ENCODE data around the gene SPATC1L.

The SPATC1L gene

DNA sequence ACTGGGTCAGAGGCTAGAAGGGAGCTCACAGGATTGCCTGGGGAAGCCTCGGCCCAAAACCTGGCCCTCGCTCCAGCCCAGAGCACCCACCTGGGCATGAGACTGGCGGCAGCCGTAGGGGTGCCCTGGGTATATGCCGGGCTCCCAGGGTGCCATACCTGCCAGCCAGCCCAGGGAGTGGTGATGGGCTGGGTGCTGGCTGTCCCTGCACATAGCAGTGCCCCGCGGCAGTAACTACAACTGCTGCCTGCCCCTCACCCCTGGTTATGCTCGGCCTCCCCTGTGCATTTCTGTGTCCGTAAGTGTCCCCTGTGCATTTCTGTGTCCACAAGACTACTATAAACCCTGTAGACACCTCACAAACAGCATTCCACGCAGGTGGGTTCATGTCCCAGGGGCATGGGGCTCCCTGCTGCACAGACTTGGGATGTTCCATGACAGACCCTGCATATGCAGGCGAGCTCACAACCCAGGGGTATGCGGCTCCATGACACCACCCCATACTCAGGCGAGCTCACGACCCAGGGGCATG is 5.8 kb upstream of the SPATC1L start:
- no peaks in the 10 kb centered on the region for H3K27me3 ChIP-seq
- TF ChIP-seq, protein P1, sequence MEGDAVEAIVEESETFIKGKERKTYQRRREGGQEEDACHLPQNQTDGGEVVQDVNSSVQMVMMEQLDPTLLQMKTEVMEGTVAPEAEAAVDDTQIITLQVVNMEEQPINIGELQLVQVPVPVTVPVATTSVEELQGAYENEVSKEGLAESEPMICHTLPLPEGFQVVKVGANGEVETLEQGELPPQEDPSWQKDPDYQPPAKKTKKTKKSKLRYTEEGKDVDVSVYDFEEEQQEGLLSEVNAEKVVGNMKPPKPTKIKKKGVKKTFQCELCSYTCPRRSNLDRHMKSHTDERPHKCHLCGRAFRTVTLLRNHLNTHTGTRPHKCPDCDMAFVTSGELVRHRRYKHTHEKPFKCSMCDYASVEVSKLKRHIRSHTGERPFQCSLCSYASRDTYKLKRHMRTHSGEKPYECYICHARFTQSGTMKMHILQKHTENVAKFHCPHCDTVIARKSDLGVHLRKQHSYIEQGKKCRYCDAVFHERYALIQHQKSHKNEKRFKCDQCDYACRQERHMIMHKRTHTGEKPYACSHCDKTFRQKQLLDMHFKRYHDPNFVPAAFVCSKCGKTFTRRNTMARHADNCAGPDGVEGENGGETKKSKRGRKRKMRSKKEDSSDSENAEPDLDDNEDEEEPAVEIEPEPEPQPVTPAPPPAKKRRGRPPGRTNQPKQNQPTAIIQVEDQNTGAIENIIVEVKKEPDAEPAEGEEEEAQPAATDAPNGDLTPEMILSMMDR (IDR thresholded peaks at IDR 0.05; ENCODE audit: low read depth, low read length), result no peak
- H3K4me3 ChIP-seq (ENCODE audit: low read depth, low read length), result no peak overlapping the region
- DNase-seq, result no peak
- no peaks in the 10 kb centered on the region for H3K9me3 ChIP-seq
- H3K4me1 ChIP-seq, result peaks cover 21% of the 10 kb centered on the region
- H3K36me3 ChIP-seq, result peaks cover 17% of the 10 kb centered on the region

DNA sequence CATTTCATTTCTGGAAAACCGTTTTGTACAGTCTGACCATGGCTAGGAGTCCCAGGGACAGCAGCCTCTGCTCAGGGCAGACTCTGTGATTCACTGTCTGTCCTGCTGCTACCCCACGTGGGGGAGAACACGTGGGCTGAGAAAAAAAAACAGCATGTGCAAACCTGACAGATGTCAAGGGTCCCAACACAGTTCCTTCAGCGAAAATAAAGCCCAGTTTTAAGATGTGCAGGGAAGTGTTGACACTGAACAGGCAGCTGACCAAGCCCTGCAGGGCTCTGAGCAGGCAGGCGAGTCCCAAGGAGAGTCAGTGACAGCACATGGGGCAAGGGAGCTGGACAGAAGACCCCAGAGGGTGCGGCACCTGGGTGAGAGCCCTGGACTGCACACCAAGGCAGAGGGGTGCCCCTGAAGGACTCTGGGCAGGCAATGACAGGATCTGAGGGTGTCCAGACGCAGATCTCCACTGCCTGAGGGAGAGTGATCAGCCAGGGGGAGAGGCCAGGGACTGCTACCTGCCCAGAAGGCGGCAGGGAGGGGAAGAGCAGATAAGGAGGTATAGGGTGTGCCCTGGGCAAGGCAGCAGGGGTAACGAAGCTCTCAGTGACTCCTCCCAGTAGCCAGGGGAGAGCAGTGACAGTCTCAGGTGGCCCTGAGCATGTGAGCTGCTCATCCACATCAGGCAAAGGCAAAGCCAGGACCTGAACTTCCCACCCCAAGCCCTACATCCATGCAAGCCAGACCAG is 5.1 kb upstream of the SPATC1L start:
- Histone ChIP-seq H3K36me3 (peaks cover 13% of the 10 kb centered on the region), H3K9me3 (no peaks in the 10 kb centered on the region), H3K4me1 (peaks cover 21% of the 10 kb centered on the region), H3K4me3 (ENCODE audit: low read depth, low read length) (no peak overlapping the region), H3K27me3 (no peaks in the 10 kb centered on the region)
- TF ChIP-seq, protein P1 (IDR thresholded peaks at IDR 0.05; ENCODE audit: low read depth, low read length), result no peak
- DNase-seq, result no peak

DNA sequence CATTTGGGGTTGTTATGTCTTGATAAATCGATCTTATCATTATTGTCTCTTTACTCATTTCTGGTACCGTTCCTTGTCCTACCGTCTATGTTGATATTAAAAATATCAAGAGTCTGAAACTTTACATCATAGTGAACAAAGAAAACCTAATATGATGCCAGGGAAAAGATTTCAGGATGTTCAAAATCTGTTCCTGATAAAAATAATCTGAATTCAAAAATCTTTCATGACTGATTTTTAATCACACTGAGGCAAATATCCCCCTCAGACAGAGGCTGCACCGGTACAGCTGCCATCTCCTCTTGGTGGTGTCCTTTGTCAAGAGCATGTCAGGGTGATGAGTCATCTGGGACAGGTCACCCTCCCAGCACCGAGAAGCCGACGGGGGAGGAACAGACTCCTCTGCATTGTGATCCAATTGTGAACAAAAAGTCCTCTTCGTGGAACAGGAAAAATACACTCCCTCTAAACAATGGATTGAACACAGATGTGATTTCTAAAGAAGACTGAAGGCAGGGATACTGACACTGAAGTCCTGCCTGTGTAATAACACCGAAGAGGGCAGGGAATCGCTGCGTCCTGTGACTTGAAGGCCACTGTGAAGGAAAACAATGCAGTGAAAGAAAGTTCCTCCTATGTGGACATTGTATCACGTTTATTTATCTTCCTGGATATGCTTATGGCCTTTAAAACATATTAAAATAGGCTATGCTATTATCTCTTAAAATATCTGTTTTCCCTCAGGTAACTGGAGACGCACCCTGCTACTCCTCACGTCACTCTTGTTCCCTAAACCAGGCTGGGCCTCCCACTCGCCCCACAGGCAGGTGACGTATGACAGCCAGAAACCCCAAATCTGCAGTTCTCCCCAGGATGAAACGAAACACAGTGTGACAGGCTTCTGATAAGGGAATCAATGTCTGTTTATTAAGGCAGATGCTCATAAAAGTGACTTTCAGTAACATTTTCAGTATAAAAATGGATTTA is 4.3 kb upstream of the SPATC1L start:
- Histone ChIP-seq H3K9me3 (no peaks in the 10 kb centered on the region), H3K36me3 (peaks cover 6% of the 10 kb centered on the region; the same call in 1 of the 2 replicates), H3K4me1 (peaks cover 21% of the 10 kb centered on the region), H3K4me3 (ENCODE audit: low read depth, low read length) (no peak overlapping the region), H3K27me3 (no peaks in the 10 kb centered on the region)
- TF ChIP-seq, protein P1 (IDR thresholded peaks at IDR 0.05; ENCODE audit: low read depth, low read length), result no peak
- peak; percentile 75 for DNase-seq

DNA sequence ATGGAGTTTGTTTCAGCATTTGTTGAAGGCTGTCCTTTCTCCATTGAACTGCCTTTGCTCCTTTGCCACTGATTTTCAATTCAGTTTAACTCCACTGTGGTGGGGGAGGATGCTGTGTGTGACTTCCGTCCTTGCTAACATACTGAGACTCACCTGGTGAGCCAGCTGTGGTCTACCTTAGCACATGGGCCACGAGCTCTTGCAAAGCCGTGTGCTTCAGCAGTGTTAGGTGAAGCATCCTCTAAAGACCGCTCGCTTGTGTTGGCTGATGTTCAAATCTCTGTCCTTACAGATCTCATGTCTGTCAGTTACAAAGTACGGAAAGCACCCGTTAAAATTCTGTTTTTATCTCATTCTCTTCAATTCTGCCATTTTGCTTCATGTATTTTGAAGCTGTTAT is 3.6 kb upstream of the SPATC1L start:
- TF ChIP-seq, protein P1 (IDR thresholded peaks at IDR 0.05; ENCODE audit: low read depth, low read length), result no peak
- no peak overlapping the region for H3K4me3 ChIP-seq (ENCODE audit: low read depth, low read length)
- peaks cover 21% of the 10 kb centered on the region for H3K4me1 ChIP-seq
- H3K27me3 ChIP-seq, result no peaks in the 10 kb centered on the region
- peaks cover 6% of the 10 kb centered on the region; the same call in 1 of the 2 replicates for H3K36me3 ChIP-seq
- DNase-seq, result no peak
- no peaks in the 10 kb centered on the region for H3K9me3 ChIP-seq

DNA sequence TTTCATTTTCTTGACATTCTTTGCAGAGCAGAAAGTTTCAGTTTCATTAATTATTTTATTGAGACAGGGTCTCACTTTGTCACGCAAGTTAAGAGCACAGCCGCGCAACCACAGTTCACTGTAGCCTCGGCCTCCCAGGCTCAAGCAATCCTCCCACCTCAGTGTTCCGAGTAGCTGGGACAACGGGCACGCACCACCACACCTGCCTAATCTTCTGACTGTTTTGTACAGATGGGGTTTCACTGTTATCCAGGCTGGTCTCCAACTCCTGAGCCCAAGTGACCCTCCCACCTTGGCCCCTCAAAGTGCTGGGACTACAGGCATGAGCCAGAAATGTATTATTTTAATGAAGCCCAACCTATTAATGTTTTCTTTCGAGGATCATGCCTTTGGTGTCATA is 3.0 kb upstream of the SPATC1L start:
- TF ChIP-seq, protein P1 (IDR thresholded peaks at IDR 0.05; ENCODE audit: low read depth, low read length), result no peak
- Histone ChIP-seq H3K36me3 (peaks cover 6% of the 10 kb centered on the region; the same call in 1 of the 2 replicates), H3K4me3 (ENCODE audit: low read depth, low read length) (no peak overlapping the region), H3K9me3 (no peaks in the 10 kb centered on the region), H3K4me1 (peaks cover 21% of the 10 kb centered on the region), H3K27me3 (no peaks in the 10 kb centered on the region)
- DNase-seq, result no peak
